Measurements from ENCODE around the gene JAZF1. TPM values are rescaled to one million over a fixed set of nuclear protein-coding genes. Genes with fewer than 3 reads are reported as not detected.

The JAZF1 gene
- total and polyA plus RNA-seq, 2 of the 8 experiments (the other 6 are each of a cell fraction or from before 2014, with no cell fraction given), result 2.6 to 21.8 TPM

DNA sequence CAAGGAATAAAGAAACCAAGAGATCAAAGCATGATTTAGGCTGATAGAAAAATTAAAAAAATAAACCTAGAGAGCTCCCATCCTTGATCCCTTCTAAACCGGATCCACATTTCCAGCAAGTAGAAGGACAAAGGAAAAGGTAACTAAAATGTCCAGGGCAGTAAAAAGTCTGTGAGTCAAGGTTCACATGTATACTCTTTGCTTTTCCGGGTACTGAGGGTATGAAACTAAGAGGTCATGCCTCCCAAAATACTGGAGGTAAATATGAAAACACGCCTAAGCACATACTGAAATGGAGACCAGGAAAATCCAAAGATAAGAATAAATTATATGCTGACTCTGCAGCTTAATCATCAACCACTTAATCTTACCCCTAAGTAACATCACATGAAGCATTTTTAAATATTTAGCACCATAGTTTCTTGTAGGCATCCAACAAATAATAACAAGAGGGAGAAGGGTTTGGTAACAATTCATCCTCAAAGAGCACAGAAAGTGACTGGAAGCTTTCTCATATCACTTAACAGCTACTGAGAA, 35.4 kb downstream of the JAZF1 start:
- H3K9me3 ChIP-seq (ENCODE audit: insufficient read depth in 2 of 2, low read depth in 1 of 2, low read length in 1 of 2), result no peaks in the 10 kb centered on the region
- H2AFZ ChIP-seq (ENCODE audit: low read length), result no peak overlapping the region
- H3K23ac ChIP-seq (ENCODE audit: insufficient read length), result no peak overlapping the region
- FAIRE-seq (no peak), DNase-seq (ENCODE audit: low read depth in 1 of 2, low spot score in 2 of 2) (no peak)
- H3K27me3 ChIP-seq (replicated peaks in 1 of 4; ENCODE audit: control insufficient read depth in 3 of 4, extremely low read depth in 1 of 4, insufficient read depth in 3 of 4, low read length in 3 of 4), result no peaks in the 10 kb centered on the region
- H3K9ac ChIP-seq (replicated peaks in 1 of 4; ENCODE audit: extremely low read depth in 1 of 4, low read depth in 3 of 4, low read length in 3 of 4), result no peak overlapping the region
- WGBS, 2 experiments (ENCODE audit: extremely low coverage in 1 of 2, insufficient coverage in 1 of 2, insufficient read length in 1 of 2, insufficient replicate concordance in 2 of 2, low coverage in 1 of 2, low lambda C conversion rate in 2 of 2, missing lambda C conversion rate in 1 of 2), result 87% methylated on average over 3 of the region's 3 CpGs; no CpG with 5 or more reads in 1 of the 2 experiments
- no peak overlapping the region for H3K4me3 ChIP-seq (ENCODE audit: extremely low read depth in 1 of 4, insufficient read depth in 2 of 4, low read depth in 3 of 4, low read length in 4 of 4)
- H3K79me1 ChIP-seq (ENCODE audit: low read depth, low read length), result 0 out of 2 replicates have a peak, but pooled peaks cover 5% of the 10 kb centered on the region
- H2BK15ac ChIP-seq (ENCODE audit: low read length), result no peak overlapping the region
- H3K27ac ChIP-seq (ENCODE audit: low read depth, low read length), result no peak overlapping the region
- no peak overlapping the region for H3K18ac ChIP-seq (ENCODE audit: extremely low read depth, low read length)
- no peak overlapping the region for H2BK120ac ChIP-seq (replicated peaks; ENCODE audit: low read depth, low read length)
- peaks cover 0 to 8% (median 2%) of the 10 kb centered on the region in 4 experiments; a peak in 2 of 7 replicates for H3K4me1 ChIP-seq (replicated peaks in 1 of 4; ENCODE audit: control insufficient read depth in 3 of 4, insufficient read depth in 4 of 4, low read length in 3 of 4)
- H4K91ac ChIP-seq (replicated peaks; ENCODE audit: insufficient read length, low read length), result no peak overlapping the region
- no peaks in the 10 kb centered on the region; a peak in 1 of 8 replicates for H3K36me3 ChIP-seq (ENCODE audit: control insufficient read depth in 2 of 4, insufficient read depth in 4 of 4, low read length in 3 of 4)
- H3K56ac ChIP-seq (replicated peaks; ENCODE audit: insufficient read length, low read depth, low read length), result no peak overlapping the region
- H2BK12ac ChIP-seq (ENCODE audit: low read depth, low read length), result no peak overlapping the region
- H3K4me2 ChIP-seq (ENCODE audit: insufficient read depth in 1 of 2, low read depth in 2 of 2, low read length in 2 of 2), result no peak overlapping the region
- ChIA-PET POLR2A (ENCODE audit: partially characterized antibody) (interaction anchor here (1.1 kb wide), 1 partner anchor 23 kb away, joined by 4 read pairs; no protein-coding TSS in a partner anchor), CTCF (ENCODE audit: partially characterized antibody) (interaction anchor here (0.9 to 1.8 kb wide), 3 partner anchors 22 to 217 kb away, joined by 3 to 4 read pairs (median 3); no protein-coding TSS in a partner anchor)
- H2AK5ac ChIP-seq (ENCODE audit: low read depth, low read length), result no peak overlapping the region
- no peaks in the 10 kb centered on the region for H3K23me2 ChIP-seq (ENCODE audit: low read depth, low read length)
- H3K79me2 ChIP-seq (ENCODE audit: control insufficient read depth in 1 of 2, insufficient read depth in 2 of 2, low read length in 2 of 2), result no peaks in the 10 kb centered on the region; a peak in 1 of 4 replicates
- no peak overlapping the region for H2BK5ac ChIP-seq (ENCODE audit: low read depth, low read length)
- no peak overlapping the region for H2BK20ac ChIP-seq (ENCODE audit: low read length)
- no peak overlapping the region for H4K5ac ChIP-seq (ENCODE audit: insufficient read length, low read depth, low read length)
- no peak overlapping the region for H3K4ac ChIP-seq (replicated peaks; ENCODE audit: insufficient read length, low read depth, low read length)
- no peaks in the 10 kb centered on the region for H4K20me1 ChIP-seq (replicated peaks in 1 of 2; ENCODE audit: control insufficient read depth in 1 of 2, insufficient read depth in 2 of 2, low read length in 2 of 2)
- no peak overlapping the region for H3K14ac ChIP-seq (ENCODE audit: insufficient read length)
- no peak overlapping the region for H4K8ac ChIP-seq (ENCODE audit: extremely low read depth, insufficient read depth, low read length)
- TF ChIP-seq, protein P1, sequence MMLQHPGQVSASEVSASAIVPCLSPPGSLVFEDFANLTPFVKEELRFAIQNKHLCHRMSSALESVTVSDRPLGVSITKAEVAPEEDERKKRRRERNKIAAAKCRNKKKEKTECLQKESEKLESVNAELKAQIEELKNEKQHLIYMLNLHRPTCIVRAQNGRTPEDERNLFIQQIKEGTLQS (IDR thresholded peaks at IDR 0.05; ENCODE audit: insufficient read depth, low read depth, low read length), result no peak
- TF ChIP-seq CEBPB (IDR thresholded peaks at IDR 0.05; ENCODE audit: low read depth, low read length) (no peak), CHD1 (IDR thresholded peaks at IDR 0.05; ENCODE audit: low read depth, low read length) (no peak), SP2 (IDR thresholded peaks at IDR 0.05; ENCODE audit: low read length) (no peak), TAF7 (optimal IDR thresholded peaks at IDR 0.05; ENCODE audit: borderline replicate concordance, low read depth, low read length) (no peak)

Measured in H1 (cell line).